Ishikawa (cell line): ENCODE data around the gene GLIS2.

Experiments
- CEBPB ChIP-seq: IDR thresholded peaks from 2 replicates; pipeline ENCODE4 v1.6.1; 2012
- CREB1 ChIP-seq: IDR thresholded peaks from 2 replicates; pipeline ENCODE4 v1.6.1; 2012; ENCODE audit warnings: low read depth
- EGR1 ChIP-seq: IDR thresholded peaks from 2 replicates; pipeline ENCODE4 v1.6.1; 2012
- EP300 ChIP-seq: IDR thresholded peaks from 2 replicates; pipeline ENCODE4 v1.6.1; 2012; ENCODE audit warnings: borderline replicate concordance
- FOXM1 ChIP-seq: IDR thresholded peaks from 2 replicates; pipeline ENCODE4 v1.6.1; 2012; ENCODE audit warnings: low read depth, borderline replicate concordance
- MAX ChIP-seq: IDR thresholded peaks from 2 replicates; pipeline ENCODE4 v1.6.1; 2012
- NFIC ChIP-seq: IDR thresholded peaks from 2 replicates; pipeline ENCODE4 v1.6.1; 2012
- RAD21 ChIP-seq: IDR thresholded peaks from 2 replicates; pipeline ENCODE4 v1.6.1; 2012; ENCODE audit warnings: low read depth
- REST ChIP-seq: IDR thresholded peaks from 2 replicates; pipeline ENCODE4 v1.6.1; 2012; ENCODE audit warnings: low read depth, mild to moderate bottlenecking
- TAF1 ChIP-seq: IDR thresholded peaks from 2 replicates; pipeline ENCODE4 v1.6.1; 2012; ENCODE audit warnings: low read depth, mild to moderate bottlenecking
- TCF12 ChIP-seq: IDR thresholded peaks from 2 replicates; pipeline ENCODE4 v1.6.1; 2012; ENCODE audit warnings: low read depth
- TEAD4 ChIP-seq: IDR thresholded peaks from 2 replicates; pipeline ENCODE4 v1.6.1; 2012
- USF1 ChIP-seq: IDR thresholded peaks from 2 replicates; pipeline ENCODE4 v1.6.1; 2012
- YY1 ChIP-seq: IDR thresholded peaks from 2 replicates; pipeline ENCODE4 v1.6.1; 2012; ENCODE audit warnings: low read depth
- ZBTB7A ChIP-seq: IDR thresholded peaks from 2 replicates; pipeline ENCODE4 v1.6.1; 2012; ENCODE audit warnings: low read depth

The GLIS2 gene

GRCh38 chr16:4380119-4381063 lies 64.5 kb downstream of the GLIS2 start:
- TF ChIP-seq MAX (peak; percentile 84), TCF12 (peak; percentile 89), ZBTB7A (peak; percentile 31; the same call in 1 of the 2 replicates), YY1 (peak; percentile 67; the same call in 1 of the 2 replicates), REST (no peak), CREB1 (no peak), FOXM1 (peak; percentile 36; the same call in 1 of the 2 replicates), NFIC (peak; percentile 77), USF1 (no peak; the same call in 1 of the 2 replicates), CEBPB (no peak), RAD21 (peak; percentile 8; the same call in 1 of the 2 replicates), EP300 (peak; percentile 86), TEAD4 (peak; percentile 75), EGR1 (no peak), TAF1 (no peak)

- TF ChIP-seq EGR1 (no peak; the same call in 1 of the 2 replicates), FOXM1 (0 out of 2 replicates have a peak, but pooled peaks have one; percentile 10), TCF12 (peak; percentile 95), USF1 (peak; percentile 14; the same call in 1 of the 2 replicates), MAX (peak; percentile 88), YY1 (0 out of 2 replicates have a peak, but pooled peaks have one; percentile 30), TAF1 (no peak), ZBTB7A (peak; percentile 66; the same call in 1 of the 2 replicates), TEAD4 (peak; percentile 68), EP300 (peak; percentile 88), NFIC (peak; percentile 97), CREB1 (no peak), REST (no peak), CEBPB (peak; percentile 93), RAD21 (peak; percentile 43; the same call in 1 of the 2 replicates)
These were observed 65.4 kb downstream of the GLIS2 start for GRCh38 chr16:4381072-4381934.

GRCh38 chr16:4381935-4382794 lies 66.3 kb downstream of the GLIS2 start:
- TF ChIP-seq TEAD4 (no peak), CREB1 (no peak), FOXM1 (no peak), MAX (no peak), YY1 (no peak), TAF1 (no peak), USF1 (no peak), CEBPB (no peak), EP300 (no peak)
